PC-3 (cell line): ENCODE data around the gene GRAMD2A.

Experiments
- CTCF ChIP-seq: fragments of 300-600 bp; sonication (generic); conservative IDR thresholded peaks from 2 replicates; pipeline ENCODE4 v1.5.1; 2017; ENCODE audit warnings: antibody characterized with exemption, low read depth, mild to moderate bottlenecking, low read length
- EZH2 ChIP-seq: fragments of 300-600 bp; sonication (generic); IDR thresholded peaks from one replicate; pipeline ENCODE4 v1.6.1; 2017; ENCODE audit warnings: antibody characterized with exemption, mild to moderate bottlenecking, low read length; ENCODE audit not compliant: unreplicated experiment
- EZH2phosphoT487 ChIP-seq: fragments of 300-600 bp; sonication (generic); IDR thresholded peaks from 2 replicates; pipeline ENCODE4 v1.6.1; 2018; ENCODE audit warnings: mild to moderate bottlenecking, antibody characterized with exemption, low read length, borderline replicate concordance

- TF ChIP-seq CTCF, result no peak
- no peak for TF ChIP-seq EZH2
- no peak for TF ChIP-seq EZH2phosphoT487
Measured at GRCh38 chr15:72161361-72162132, 36.0 kb downstream of the GRAMD2A start.
